GM19468 (cell line): Measurements from ENCODE around the gene TACC2.

Source experiments
- ATAC-seq: cut with Tn5 transposase; IDR thresholded peaks from one replicate; pipeline ENCODE4 v1.9.1; 2021; ENCODE audit warnings: mild to moderate bottlenecking, moderate library complexity, moderate number of reproducible peaks; ENCODE audit not compliant: unreplicated experiment; ENCODE audit errors: extremely low read depth

TACC2 gene

GRCh38 chr10:122281018-122281626 is 292.2 kb downstream of the TACC2 start:
- no peak for ATAC-seq

- ATAC-seq = no peak
These were observed 292.8 kb downstream of the TACC2 start for GRCh38 chr10:122281751-122282150.

GRCh38 chr10:122282253-122282671 is 293.3 kb downstream of the TACC2 start:
- no peak for ATAC-seq

GRCh38 chr10:122282909-122283308 is 293.9 kb downstream of the TACC2 start:
- ATAC-seq = no peak

DNA sequence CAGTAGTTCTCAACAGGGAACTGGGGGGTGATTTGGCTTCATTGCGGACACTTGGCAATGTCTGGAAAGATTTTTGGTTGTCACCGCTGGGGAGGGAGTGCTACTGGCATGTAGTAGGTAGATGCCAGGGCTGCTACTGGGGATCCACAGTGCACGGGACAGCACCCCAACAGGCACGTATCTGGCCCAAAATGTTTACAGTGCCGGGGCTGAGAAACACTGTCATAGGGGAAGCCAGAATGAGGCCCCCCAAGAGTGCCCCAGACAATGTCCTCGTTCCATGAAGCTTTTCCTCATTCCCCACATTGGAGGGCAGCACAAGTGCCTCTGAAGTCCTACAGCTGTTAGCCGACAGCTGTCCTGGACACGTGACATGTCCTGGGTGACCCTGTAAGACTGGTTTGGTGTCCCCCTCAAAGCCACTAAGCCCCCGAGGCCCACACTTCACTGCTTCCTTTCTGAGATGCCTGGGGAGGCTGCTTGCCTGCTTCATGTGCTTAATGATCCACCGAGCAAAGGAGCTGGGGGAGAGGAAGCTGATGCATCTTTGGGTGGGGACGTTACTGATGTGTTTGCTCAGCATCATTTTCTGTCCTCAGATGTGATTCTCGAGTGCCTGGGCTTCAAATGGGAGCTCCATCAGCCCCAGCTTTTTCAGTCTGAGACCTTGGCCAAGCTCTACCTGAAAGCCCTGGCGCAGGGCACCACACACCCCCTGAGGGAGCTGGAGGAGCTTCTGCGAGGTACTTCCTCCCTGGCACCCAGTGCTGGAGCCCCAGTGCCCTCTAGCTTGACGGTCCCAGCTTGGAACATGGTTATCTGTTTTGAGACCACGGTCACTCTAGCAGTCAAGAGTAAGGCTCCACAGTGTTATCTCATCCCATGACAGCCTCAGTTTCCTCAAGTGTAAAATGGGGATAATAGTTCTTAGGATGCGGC is 296.8 kb downstream of the TACC2 start:
- ATAC-seq = no peak

DNA sequence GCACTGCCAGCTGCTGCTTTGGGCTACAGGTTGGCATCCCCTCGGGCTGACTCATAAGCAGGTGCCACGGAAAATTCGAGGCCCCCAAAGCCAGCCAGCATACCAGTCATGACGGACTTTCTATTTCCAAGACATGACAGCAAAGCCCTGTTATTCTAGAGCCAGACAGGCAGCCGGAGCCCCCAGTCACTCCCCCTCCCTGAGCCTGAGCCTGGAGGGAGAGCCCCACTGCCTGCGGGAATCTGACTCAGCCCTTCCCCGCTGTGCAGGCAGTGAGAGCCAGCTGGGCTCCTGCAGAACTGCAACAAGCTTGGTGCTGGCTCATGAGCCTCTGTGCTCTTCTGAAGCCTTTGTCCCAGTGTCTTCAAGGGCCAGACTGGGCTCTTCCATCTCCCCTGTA is 297.9 kb downstream of the TACC2 start:
- no peak for ATAC-seq

DNA sequence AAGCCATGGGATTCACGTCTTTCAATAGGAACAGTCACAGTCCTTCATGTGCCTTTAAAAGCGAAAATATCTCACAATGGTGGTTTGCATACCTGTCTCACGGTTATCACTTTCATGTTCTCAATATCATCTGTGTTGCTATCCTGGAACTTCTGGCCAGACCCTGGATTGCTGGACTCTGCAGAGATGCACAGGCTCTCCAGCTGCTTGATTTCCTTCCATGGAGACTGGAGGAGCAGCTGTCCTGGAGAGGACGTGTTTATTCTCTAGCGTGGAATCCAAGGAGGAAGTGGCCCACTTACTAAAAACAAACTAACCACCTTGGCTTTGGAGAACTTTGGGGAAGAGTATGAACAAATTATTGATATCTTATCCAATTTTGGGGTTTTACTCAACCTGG is 298.6 kb downstream of the TACC2 start:
- ATAC-seq = no peak

DNA sequence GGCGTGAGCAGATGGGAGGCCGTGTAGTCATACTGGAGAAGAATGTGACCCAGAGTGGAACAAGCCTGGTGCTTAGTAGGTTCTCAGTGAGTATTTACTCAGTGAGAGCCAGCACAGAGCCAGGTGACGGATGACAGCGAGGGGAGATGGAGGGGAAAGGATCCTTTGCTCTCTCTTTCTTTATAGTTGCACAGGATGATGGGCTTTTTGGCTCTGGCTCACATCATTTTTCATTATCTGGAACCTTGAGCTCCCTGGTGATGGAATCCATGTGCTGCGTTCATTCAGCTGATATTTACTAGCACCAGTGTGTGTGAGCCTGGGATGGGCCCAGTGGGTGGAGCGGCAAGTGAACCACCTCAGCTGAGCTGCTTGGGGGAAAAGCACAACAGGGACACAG is 299.3 kb downstream of the TACC2 start:
- no peak for ATAC-seq

GRCh38 chr10:122288917-122289316 is 300.0 kb downstream of the TACC2 start:
- no peak for ATAC-seq

DNA sequence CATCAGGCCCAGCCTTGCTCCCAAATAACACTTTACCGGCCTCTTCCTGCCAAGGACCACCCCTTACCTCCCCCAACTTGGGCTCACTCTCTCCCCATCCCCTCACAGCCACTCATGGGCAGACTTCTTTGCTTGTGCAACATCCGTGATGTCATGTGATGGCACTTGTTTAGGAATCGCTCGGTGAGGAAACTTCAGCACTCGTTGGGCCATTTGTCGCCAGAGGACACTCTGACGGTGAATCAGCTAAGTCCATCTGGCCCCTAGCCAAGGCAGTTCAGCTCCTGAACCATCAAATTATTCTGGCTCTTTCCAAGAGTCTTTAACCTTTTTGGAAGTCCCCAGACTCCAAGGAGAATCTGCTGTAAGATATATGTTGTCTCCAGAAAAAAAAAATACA is 301.4 kb downstream of the TACC2 start:
- no peak for ATAC-seq

DNA sequence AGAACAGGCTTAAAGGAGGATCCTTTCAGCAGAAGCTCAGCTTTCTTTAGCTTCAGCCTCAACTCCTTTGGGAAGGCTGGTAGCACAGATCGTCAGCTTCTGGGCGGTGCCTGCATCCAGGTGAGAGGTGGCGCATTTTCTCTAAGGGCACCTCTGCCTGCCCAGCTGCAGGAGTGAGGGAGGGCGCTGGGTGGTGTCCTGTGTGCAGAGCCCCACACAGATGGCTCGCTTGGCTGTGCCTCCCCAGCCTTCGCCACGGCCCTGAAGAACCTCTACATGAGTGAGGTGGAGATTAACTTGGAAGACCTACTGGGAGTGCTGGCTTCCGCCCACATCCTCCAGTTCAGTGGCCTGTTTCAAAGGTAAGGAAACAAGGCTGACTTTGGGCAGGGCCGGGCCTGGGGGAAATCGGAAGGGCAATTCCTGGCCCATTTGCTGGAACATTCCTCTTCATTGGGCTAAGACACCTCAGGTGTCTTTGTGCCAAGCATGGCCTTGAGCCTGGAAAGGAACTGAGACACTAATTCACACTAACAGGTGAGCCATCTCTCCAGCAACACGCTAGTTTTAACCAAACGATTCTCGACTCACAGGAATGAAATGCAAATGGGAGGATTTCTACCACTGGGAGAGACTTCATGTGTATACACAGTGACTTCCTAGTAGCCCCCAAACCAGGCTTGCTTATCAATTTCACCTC is 302.0 kb downstream of the TACC2 start:
- ATAC-seq = no peak

DNA sequence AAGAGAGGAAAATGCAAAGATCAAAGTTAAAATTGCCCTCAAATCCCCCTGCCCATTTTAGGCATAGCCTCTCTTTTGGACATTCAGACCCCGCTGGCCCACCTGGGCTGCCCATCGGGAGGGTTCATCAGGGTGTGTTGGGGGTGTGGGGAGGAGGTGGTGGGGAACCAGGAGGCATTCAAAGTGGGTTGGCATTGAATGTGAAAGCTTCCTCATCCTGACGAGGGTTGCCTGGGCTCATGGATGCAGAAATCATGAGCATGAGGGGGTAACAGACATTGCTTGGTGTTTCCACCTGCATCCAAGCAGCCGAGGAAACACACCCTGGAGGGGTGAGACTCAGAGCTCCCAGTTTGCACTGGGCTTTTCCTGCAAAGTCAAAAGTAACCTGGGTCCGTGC is 302.8 kb downstream of the TACC2 start:
- no peak for ATAC-seq

GRCh38 chr10:122292376-122292775 is 303.4 kb downstream of the TACC2 start:
- no peak for ATAC-seq

- ATAC-seq = no peak
These were observed 304.4 kb downstream of the TACC2 start for GRCh38 chr10:122293156-122293960.

GRCh38 chr10:122293961-122294380 is 305.0 kb downstream of the TACC2 start:
- no peak for ATAC-seq

DNA sequence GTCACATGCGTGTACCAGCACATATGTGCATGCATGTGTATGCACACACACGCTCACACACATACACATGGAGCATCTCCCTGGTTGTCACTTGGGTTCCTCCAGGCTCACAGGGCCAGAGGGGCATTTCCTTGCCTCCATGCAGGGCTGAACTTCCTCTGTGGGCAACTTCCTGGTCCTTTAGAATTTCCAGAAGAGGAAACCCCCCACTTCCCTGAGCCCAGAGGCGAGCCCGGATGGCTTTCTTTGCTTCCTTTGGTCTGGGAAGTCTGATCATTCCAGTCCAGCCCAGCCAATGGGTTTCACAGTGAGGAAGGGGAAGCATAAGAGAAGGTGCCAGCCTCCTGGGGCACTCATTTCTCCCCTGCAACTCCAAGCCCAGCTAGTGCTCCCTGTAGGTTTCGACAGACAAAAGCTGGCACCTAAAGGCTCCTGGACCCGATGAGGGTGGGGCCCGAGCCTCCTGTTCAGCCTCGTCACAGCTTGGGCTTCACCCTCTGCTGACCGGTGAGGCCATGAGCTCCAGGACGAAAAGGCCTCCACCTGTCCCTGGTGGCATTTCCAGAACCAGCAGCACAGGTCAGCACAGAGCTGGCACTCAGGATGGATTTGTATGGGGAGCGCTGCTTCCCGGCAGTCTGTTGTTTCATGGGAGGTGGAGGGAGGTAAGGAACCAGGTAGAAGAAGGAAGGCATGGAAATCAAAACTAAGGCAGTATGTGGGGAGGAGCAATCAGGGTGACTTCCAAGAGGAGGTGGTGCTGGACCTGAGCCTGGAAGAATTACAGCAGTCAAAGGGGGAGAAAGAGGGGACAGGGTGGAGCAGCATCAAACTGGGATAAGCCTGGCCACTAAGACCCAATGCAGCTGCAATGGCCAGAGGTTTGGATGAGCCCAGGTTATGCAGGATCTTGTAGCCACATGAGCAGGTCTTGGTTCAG is 305.8 kb downstream of the TACC2 start:
- ATAC-seq = no peak

DNA sequence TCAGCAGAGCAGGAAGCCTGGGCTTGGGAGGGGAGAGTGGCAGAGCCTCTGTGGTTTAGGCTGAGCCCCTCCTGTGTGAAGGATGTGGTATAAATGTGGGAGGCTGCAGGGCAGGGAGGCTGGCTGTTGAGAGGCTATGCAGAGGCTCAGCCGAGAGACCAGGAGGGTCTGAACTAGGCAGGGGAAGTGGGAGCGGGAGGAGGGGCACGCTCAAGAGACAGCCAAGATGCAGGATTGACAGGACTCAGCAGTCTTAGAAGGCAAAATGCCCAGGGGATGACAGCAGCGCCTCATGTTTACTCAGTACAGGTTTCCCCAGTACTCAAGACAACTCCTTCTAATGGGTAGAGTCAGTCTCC is 306.5 kb downstream of the TACC2 start:
- no peak for ATAC-seq

- ATAC-seq = no peak
These were observed 307.6 kb downstream of the TACC2 start for GRCh38 chr10:122296363-122297120.

DNA sequence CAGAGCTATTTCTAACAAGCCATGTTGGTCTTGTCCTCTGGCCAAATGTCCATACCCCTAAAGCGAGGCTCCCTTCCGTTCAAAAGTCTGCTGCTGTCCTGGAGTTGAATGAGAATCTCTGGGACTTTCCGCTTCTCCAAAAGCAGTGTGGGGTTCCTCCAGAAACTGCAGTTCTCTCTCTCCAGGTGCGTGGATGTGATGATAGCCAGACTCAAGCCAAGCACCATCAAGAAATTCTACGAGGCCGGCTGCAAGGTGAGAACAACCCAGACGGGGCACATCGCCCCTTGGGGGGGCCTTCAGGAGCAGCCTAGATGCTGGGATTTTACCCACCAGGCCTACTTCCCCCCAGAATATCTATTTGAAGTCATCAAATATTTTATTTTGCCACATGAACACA is 308.6 kb downstream of the TACC2 start:
- no peak for ATAC-seq
